Right forelimb (tissue), 1 donor: ENCODE data around the gene ZNF593OS.

Experiments used
- DNase-seq: peaks from one replicate; pipeline ENCODE4 v3.0.0-alpha.2; 2018

Gene ZNF593OS

GRCh38 chr1:26124418-26125331, 47.0 kb downstream of the ZNF593OS start:
- no peak for DNase-seq

GRCh38 chr1:26122988-26123973, 48.4 kb downstream of the ZNF593OS start:
- no peak for DNase-seq

- DNase-seq: no peak
Observed at GRCh38 chr1:26121854-26122773, 49.5 kb downstream of the ZNF593OS start.

- DNase-seq: no peak
Observed at GRCh38 chr1:26119892-26120608, 51.6 kb downstream of the ZNF593OS start.
